Activated CD8-positive, alpha-beta memory T cell treated with anti-CD3 and anti-CD28 coated beads for 24 hours (primary cell): ENCODE data around the gene ATF3.

Source experiments
- DNase-seq: peaks from one replicate; pipeline ENCODE4 v3.0.0-alpha.2; 2020

The ATF3 gene

GRCh38 chr1:212609701-212610574 lies 1.4 kb downstream of the ATF3 start:
- no peak for DNase-seq

- DNase-seq = no peak
Observed at GRCh38 chr1:212610575-212610967, 2.0 kb downstream of the ATF3 start.

GRCh38 chr1:212611000-212611948 lies 2.7 kb downstream of the ATF3 start:
- DNase-seq = no peak

GRCh38 chr1:212612041-212612961 lies 3.7 kb downstream of the ATF3 start:
- no peak for DNase-seq

- DNase-seq = no peak
Observed at GRCh38 chr1:212613440-212614335, 5.1 kb downstream of the ATF3 start.

- DNase-seq = no peak
Observed at GRCh38 chr1:212614453-212615200, 6.1 kb downstream of the ATF3 start.

GRCh38 chr1:212615201-212615470 lies 6.6 kb downstream of the ATF3 start:
- DNase-seq = no peak

GRCh38 chr1:212618466-212619210 lies 10.1 kb downstream of the ATF3 start:
- no peak for DNase-seq

GRCh38 chr1:212620293-212620692 lies 11.7 kb downstream of the ATF3 start:
- no peak for DNase-seq

GRCh38 chr1:212621043-212621948 lies 12.7 kb downstream of the ATF3 start:
- no peak for DNase-seq

- DNase-seq = no peak
Observed at GRCh38 chr1:212621949-212622305, 13.4 kb downstream of the ATF3 start.

- no peak for DNase-seq
Observed at GRCh38 chr1:212622467-212622866, 13.9 kb downstream of the ATF3 start.

GRCh38 chr1:212622906-212623305 lies 14.3 kb downstream of the ATF3 start:
- no peak for DNase-seq

GRCh38 chr1:212623603-212624002 lies 15.0 kb downstream of the ATF3 start:
- no peak for DNase-seq

GRCh38 chr1:212624976-212625501 lies 16.5 kb downstream of the ATF3 start:
- DNase-seq = no peak

- no peak for DNase-seq
Observed at GRCh38 chr1:212625781-212626450, 17.4 kb downstream of the ATF3 start.

GRCh38 chr1:212628046-212628445 lies 19.5 kb downstream of the ATF3 start:
- no peak for DNase-seq

GRCh38 chr1:212628813-212629415 lies 20.4 kb downstream of the ATF3 start:
- no peak for DNase-seq
